HG03469 (cell line): Measurements from ENCODE around the gene CYP1A1.

ENCODE experiments used
- ATAC-seq: cut with Tn5 transposase; IDR thresholded peaks from one replicate; pipeline ENCODE4 v1.9.1; 2021; ENCODE audit warnings: mild to moderate bottlenecking, moderate library complexity, moderate number of reproducible peaks; ENCODE audit not compliant: unreplicated experiment

CYP1A1 gene

GRCh38 chr15:74696398-74696729 lies 29.0 kb downstream of the CYP1A1 start:
- no peak for ATAC-seq

- ATAC-seq, result no peak
Observed at GRCh38 chr15:74695597-74696397, 29.5 kb downstream of the CYP1A1 start, which contains the start of gene EDC3. Gene EDC3 (minus strand): TSS chr15:74696024. CDS start chr15:74675124, 20,900 bp downstream.

- ATAC-seq, result no peak
Observed at GRCh38 chr15:74692327-74692726, 33.0 kb downstream of the CYP1A1 start.

- no peak for ATAC-seq
Observed at GRCh38 chr15:74683758-74684157, 41.6 kb downstream of the CYP1A1 start.

- no peak for ATAC-seq
Observed at GRCh38 chr15:74682954-74683353, 42.4 kb downstream of the CYP1A1 start.

- ATAC-seq, result no peak
Observed at GRCh38 chr15:74680456-74680855, 44.9 kb downstream of the CYP1A1 start.

GRCh38 chr15:74676801-74677200 lies 48.5 kb downstream of the CYP1A1 start:
- no peak for ATAC-seq

- ATAC-seq, result no peak
Observed at GRCh38 chr15:74674161-74674560, 51.2 kb downstream of the CYP1A1 start.

GRCh38 chr15:74669627-74670026 lies 55.7 kb downstream of the CYP1A1 start:
- ATAC-seq, result no peak
